GM23338 (cell line): ENCODE results near the gene SHISA6. TPM values are rescaled to one million over a fixed set of nuclear protein-coding genes. Genes with fewer than 3 reads are reported as not detected.

Experiments
- ATAC-seq: fragments of 200-7000 bp; cut with Tn5 transposase; 3 replicates; pipeline ENCODE4 v1.9.1; 2020
- DNase-seq: peaks from one replicate; pipeline ENCODE4 v3.0.0-alpha.2; 2015; ENCODE audit warnings: low spot score
- H2AFZ ChIP-seq: fragments of 200-600 bp; sonication (generic); 2 replicates; pipeline ENCODE4 v1.8.0; 2016; ENCODE audit warnings: antibody characterized with exemption, mild to moderate bottlenecking, moderate library complexity
- H3F3A ChIP-seq: fragments of 200-600 bp; sonication (generic); replicated peaks from 2 replicates; pipeline ENCODE4 v1.8.0; 2017; ENCODE audit warnings: antibody characterized with exemption, mixed run types, low read depth
- H3K27ac ChIP-seq: fragments of 200-600 bp; sonication (generic); 2 replicates; pipeline ENCODE4 v1.6.1; 2016; ENCODE audit warnings: low read depth
- H3K27me3 ChIP-seq: fragments of 200-600 bp; sonication (generic); 2 replicates; pipeline ENCODE4 v1.8.0; 2016; ENCODE audit warnings: mild to moderate bottlenecking, mixed run types, moderate library complexity; ENCODE audit not compliant: insufficient read depth
- H3K36me3 ChIP-seq: fragments of 200-600 bp; sonication (generic); 2 replicates; pipeline ENCODE4 v1.8.0; 2016; ENCODE audit warnings: mild to moderate bottlenecking; ENCODE audit not compliant: insufficient read depth
- H3K4me1 ChIP-seq: fragments of 200-600 bp; sonication (generic); 2 replicates; pipeline ENCODE4 v1.8.0; 2016; ENCODE audit warnings: mild to moderate bottlenecking, moderate library complexity; ENCODE audit not compliant: insufficient read depth
- H3K4me2 ChIP-seq: fragments of 200-600 bp; sonication (generic); 2 replicates; pipeline ENCODE4 v1.7.1; 2017; ENCODE audit warnings: mixed run types
- H3K4me3 ChIP-seq: fragments of 200-600 bp; sonication (generic); 2 replicates; pipeline ENCODE4 v1.6.1; 2016; ENCODE audit warnings: mixed run types
- H3K79me2 ChIP-seq: fragments of 200-600 bp; sonication (generic); replicated peaks from 2 replicates; pipeline ENCODE4 v1.8.0; 2017; ENCODE audit warnings: mild to moderate bottlenecking; ENCODE audit not compliant: insufficient read depth
- H3K9me2 ChIP-seq: fragments of 200-600 bp; sonication (generic); 2 replicates; pipeline ENCODE4 v1.8.0; 2017; ENCODE audit not compliant: insufficient read depth
- H4K20me1 ChIP-seq: fragments of 200-600 bp; sonication (generic); replicated peaks from 2 replicates; pipeline ENCODE4 v1.8.0; 2017; ENCODE audit warnings: mild to moderate bottlenecking; ENCODE audit not compliant: insufficient read depth
- H3K27ac Mint-ChIP-seq: 2 replicates; pipeline ENCODE4 v1.8.0; 2020; ENCODE audit warnings: inconsistent platforms, mild to moderate bottlenecking, moderate library complexity, mixed read lengths
- H3K27me3 Mint-ChIP-seq: 3 replicates; pipeline ENCODE4 v1.8.0; 2022; ENCODE audit warnings: low read depth, mild to moderate bottlenecking, moderate library complexity, mixed read lengths, inconsistent platforms; ENCODE audit not compliant: insufficient read depth, poor library complexity
- H3K36me3 Mint-ChIP-seq: 3 replicates; pipeline ENCODE4 v1.8.0; 2021; ENCODE audit warnings: low read depth, mild to moderate bottlenecking, inconsistent platforms, moderate library complexity, mixed read lengths
- H3K4me1 Mint-ChIP-seq: 3 replicates; pipeline ENCODE4 v1.8.0; 2020; ENCODE audit warnings: mild to moderate bottlenecking, inconsistent platforms, mixed read lengths
- H3K4me3 Mint-ChIP-seq: 3 replicates; pipeline ENCODE4 v1.8.0; 2021; ENCODE audit warnings: moderate library complexity, mild to moderate bottlenecking, inconsistent platforms, mixed read lengths
- H3K9me3 Mint-ChIP-seq: 3 replicates; pipeline ENCODE4 v1.8.0; 2020; ENCODE audit warnings: moderate library complexity, mild to moderate bottlenecking, inconsistent platforms, mixed read lengths
- CREB1 ChIP-seq: fragments of 250-450 bp; sonication (Bioruptor Pico); IDR thresholded peaks from 2 replicates; pipeline ENCODE4 v1.5.0; 2020; ENCODE audit warnings: low read depth, mild to moderate bottlenecking, moderate library complexity
- ETS1 ChIP-seq: IDR thresholded peaks from 2 replicates; pipeline ENCODE4 v1.6.1; 2016; ENCODE audit warnings: antibody characterized with exemption
- EZH2 ChIP-seq: fragments of 200-600 bp; sonication (generic); IDR thresholded peaks from one replicate; pipeline ENCODE4 v1.8.0; 2017; ENCODE audit warnings: antibody characterized with exemption, mild to moderate bottlenecking, low read depth; ENCODE audit not compliant: unreplicated experiment
- EZH2phosphoT487 ChIP-seq: fragments of 200-600 bp; sonication (generic); IDR thresholded peaks from one replicate; pipeline ENCODE4 v1.8.1; 2018; ENCODE audit warnings: antibody characterized with exemption; ENCODE audit not compliant: unreplicated experiment
- JUNB ChIP-seq: IDR thresholded peaks from one replicate; pipeline ENCODE4 v1.6.1; 2016; ENCODE audit warnings: antibody characterized with exemption; ENCODE audit not compliant: unreplicated experiment
- NANOG ChIP-seq: IDR thresholded peaks from 2 replicates; pipeline ENCODE4 v1.6.1; 2016; ENCODE audit warnings: antibody characterized with exemption, borderline replicate concordance
- POLR2AphosphoS5 ChIP-seq: IDR thresholded peaks from 2 replicates; pipeline ENCODE4 v1.6.1; 2016; ENCODE audit warnings: antibody characterized with exemption, low read depth
- REST ChIP-seq: IDR thresholded peaks from one replicate; pipeline ENCODE4 v1.6.1; 2018; ENCODE audit warnings: antibody characterized with exemption; ENCODE audit not compliant: unreplicated experiment
- STAT1 ChIP-seq: IDR thresholded peaks from one replicate; pipeline ENCODE4 v1.6.1; 2016; ENCODE audit warnings: antibody characterized with exemption; ENCODE audit not compliant: unreplicated experiment
- ZNF114 ChIP-seq: fragments of 250-450 bp; sonication (Bioruptor Pico); IDR thresholded peaks from 2 replicates; pipeline ENCODE4 v1.5.0; 2020; ENCODE audit warnings: mild to moderate bottlenecking, moderate library complexity
- ZNF331 ChIP-seq: fragments of 250-450 bp; sonication (Bioruptor Pico); IDR thresholded peaks from 2 replicates; pipeline ENCODE4 v1.5.0; 2020; ENCODE audit warnings: low read depth, mild to moderate bottlenecking, moderate library complexity
- polyA plus RNA-seq: library from polyadenylated mRNA; unstranded; fragments of >200 nt; fragmentation: Nextera tagmentation; extraction: Ambion mirVana; gene quantifications from 2 replicates; pipeline ENCODE4 v1.2.1, GENCODE V29; 2016
- total RNA-seq: library from RNA; depleted of rRNA; stranded (reverse); fragments of >200 nt; shearing (Covaris generic); gene quantifications from 2 replicates; pipeline ENCODE4 v1.2.3, GENCODE V29; 2014
- TF ChIP-seq, protein P1 (sequence below): fragments of 250-450 bp; sonication (Bioruptor Pico); IDR thresholded peaks from 2 replicates; pipeline ENCODE4 v1.5.0; 2020; ENCODE audit warnings: mild to moderate bottlenecking, moderate library complexity
- TF ChIP-seq, protein P2 (sequence below), 2 experiments: fragments of 200-600 bp in 1 of 2; sonication (generic) in 1 of 2; conservative IDR thresholded peaks; 2 replicates each; pipeline versions ENCODE4 v1.5.1 to v1.6.1; 2016 to 2017; ENCODE audit warnings: antibody characterized with exemption in 2 of 2, low read depth in 2 of 2, mild to moderate bottlenecking in 2 of 2, moderate library complexity in 1 of 2

SHISA6 gene
- total and polyA plus RNA-seq, 2 experiments from 2014 or later: 0.52 TPM; not detected in 1

GRCh38 chr17:11276486-11276885, 35.5 kb downstream of the SHISA6 start:
- TF ChIP-seq EZH2: no peak
- TF ChIP-seq JUNB: no peak
- TF ChIP-seq POLR2AphosphoS5: no peak
- TF ChIP-seq STAT1: no peak
- no peak for TF ChIP-seq NANOG
- no peak for TF ChIP-seq ZNF331 (CRISPR knock-in tag)
- no peak for TF ChIP-seq EZH2phosphoT487
- TF ChIP-seq REST: no peak
- TF ChIP-seq, protein P1, sequence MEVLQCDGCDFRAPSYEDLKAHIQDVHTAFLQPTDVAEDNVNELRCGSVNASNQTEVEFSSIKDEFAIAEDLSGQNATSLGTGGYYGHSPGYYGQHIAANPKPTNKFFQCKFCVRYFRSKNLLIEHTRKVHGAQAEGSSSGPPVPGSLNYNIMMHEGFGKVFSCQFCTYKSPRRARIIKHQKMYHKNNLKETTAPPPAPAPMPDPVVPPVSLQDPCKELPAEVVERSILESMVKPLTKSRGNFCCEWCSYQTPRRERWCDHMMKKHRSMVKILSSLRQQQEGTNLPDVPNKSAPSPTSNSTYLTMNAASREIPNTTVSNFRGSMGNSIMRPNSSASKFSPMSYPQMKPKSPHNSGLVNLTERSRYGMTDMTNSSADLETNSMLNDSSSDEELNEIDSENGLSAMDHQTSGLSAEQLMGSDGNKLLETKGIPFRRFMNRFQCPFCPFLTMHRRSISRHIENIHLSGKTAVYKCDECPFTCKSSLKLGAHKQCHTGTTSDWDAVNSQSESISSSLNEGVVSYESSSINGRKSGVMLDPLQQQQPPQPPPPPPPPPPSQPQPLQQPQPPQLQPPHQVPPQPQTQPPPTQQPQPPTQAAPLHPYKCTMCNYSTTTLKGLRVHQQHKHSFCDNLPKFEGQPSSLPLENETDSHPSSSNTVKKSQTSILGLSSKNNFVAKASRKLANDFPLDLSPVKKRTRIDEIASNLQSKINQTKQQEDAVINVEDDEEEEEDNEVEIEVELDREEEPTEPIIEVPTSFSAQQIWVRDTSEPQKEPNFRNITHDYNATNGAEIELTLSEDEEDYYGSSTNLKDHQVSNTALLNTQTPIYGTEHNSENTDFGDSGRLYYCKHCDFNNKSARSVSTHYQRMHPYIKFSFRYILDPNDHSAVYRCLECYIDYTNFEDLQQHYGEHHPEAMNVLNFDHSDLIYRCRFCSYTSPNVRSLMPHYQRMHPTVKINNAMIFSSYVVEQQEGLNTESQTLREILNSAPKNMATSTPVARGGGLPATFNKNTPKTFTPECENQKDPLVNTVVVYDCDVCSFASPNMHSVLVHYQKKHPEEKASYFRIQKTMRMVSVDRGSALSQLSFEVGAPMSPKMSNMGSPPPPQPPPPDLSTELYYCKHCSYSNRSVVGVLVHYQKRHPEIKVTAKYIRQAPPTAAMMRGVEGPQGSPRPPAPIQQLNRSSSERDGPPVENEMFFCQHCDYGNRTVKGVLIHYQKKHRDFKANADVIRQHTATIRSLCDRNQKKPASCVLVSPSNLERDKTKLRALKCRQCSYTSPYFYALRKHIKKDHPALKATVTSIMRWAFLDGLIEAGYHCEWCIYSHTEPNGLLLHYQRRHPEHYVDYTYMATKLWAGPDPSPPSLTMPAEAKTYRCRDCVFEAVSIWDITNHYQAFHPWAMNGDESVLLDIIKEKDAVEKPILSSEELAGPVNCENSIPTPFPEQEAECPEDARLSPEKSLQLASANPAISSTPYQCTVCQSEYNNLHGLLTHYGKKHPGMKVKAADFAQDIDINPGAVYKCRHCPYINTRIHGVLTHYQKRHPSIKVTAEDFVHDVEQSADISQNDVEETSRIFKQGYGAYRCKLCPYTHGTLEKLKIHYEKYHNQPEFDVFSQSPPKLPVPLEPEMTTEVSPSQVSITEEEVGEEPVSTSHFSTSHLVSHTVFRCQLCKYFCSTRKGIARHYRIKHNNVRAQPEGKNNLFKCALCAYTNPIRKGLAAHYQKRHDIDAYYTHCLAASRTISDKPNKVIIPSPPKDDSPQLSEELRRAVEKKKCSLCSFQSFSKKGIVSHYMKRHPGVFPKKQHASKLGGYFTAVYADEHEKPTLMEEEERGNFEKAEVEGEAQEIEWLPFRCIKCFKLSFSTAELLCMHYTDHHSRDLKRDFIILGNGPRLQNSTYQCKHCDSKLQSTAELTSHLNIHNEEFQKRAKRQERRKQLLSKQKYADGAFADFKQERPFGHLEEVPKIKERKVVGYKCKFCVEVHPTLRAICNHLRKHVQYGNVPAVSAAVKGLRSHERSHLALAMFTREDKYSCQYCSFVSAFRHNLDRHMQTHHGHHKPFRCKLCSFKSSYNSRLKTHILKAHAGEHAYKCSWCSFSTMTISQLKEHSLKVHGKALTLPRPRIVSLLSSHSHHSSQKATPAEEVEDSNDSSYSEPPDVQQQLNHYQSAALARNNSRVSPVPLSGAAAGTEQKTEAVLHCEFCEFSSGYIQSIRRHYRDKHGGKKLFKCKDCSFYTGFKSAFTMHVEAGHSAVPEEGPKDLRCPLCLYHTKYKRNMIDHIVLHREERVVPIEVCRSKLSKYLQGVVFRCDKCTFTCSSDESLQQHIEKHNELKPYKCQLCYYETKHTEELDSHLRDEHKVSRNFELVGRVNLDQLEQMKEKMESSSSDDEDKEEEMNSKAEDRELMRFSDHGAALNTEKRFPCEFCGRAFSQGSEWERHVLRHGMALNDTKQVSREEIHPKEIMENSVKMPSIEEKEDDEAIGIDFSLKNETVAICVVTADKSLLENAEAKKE: no peak
- TF ChIP-seq CREB1 (CRISPR knock-in tag): no peak
- no peak for TF ChIP-seq ZNF114 (CRISPR knock-in tag)
- TF ChIP-seq, protein P2, sequence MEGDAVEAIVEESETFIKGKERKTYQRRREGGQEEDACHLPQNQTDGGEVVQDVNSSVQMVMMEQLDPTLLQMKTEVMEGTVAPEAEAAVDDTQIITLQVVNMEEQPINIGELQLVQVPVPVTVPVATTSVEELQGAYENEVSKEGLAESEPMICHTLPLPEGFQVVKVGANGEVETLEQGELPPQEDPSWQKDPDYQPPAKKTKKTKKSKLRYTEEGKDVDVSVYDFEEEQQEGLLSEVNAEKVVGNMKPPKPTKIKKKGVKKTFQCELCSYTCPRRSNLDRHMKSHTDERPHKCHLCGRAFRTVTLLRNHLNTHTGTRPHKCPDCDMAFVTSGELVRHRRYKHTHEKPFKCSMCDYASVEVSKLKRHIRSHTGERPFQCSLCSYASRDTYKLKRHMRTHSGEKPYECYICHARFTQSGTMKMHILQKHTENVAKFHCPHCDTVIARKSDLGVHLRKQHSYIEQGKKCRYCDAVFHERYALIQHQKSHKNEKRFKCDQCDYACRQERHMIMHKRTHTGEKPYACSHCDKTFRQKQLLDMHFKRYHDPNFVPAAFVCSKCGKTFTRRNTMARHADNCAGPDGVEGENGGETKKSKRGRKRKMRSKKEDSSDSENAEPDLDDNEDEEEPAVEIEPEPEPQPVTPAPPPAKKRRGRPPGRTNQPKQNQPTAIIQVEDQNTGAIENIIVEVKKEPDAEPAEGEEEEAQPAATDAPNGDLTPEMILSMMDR (conservative IDR thresholded peaks at IDR 0.05; ENCODE audit: low read depth in 2 of 2): no peak
- TF ChIP-seq ETS1: no peak
- DNase-seq (no peak), ATAC-seq (no peak)
- no peaks in the 10 kb centered on the region for H3K27me3 ChIP-seq
- no peaks in the 10 kb centered on the region for H3F3A ChIP-seq
- no peak overlapping the region for H3K4me3 ChIP-seq
- Mint-ChIP-seq H3K27me3 (peaks cover 3% of the 10 kb centered on the region), H3K36me3 (peaks cover 19% of the 10 kb centered on the region), H3K27ac (no peak overlapping the region), H3K9me3 (no peaks in the 10 kb centered on the region; the same call in 1 of the 3 replicates), H3K4me1 (no peaks in the 10 kb centered on the region), H3K4me3 (no peak overlapping the region)
- no peak overlapping the region for H3K4me2 ChIP-seq
- no peaks in the 10 kb centered on the region; the same call in 1 of the 2 replicates for H3K36me3 ChIP-seq
- no peaks in the 10 kb centered on the region for H3K4me1 ChIP-seq
- H2AFZ ChIP-seq: no peak overlapping the region
- H3K9me2 ChIP-seq: no peaks in the 10 kb centered on the region
- H3K27ac ChIP-seq: no peak overlapping the region
- H3K79me2 ChIP-seq: no peaks in the 10 kb centered on the region
- H4K20me1 ChIP-seq: no peaks in the 10 kb centered on the region
